BLaER1 treated with 17β-estradiol and CSF1 and Interleukin-3, amounts not matched to agents 10 nM and 100 nM (cell line): ENCODE measurements around the gene HMGXB4.

Source experiments
- H3K27ac ChIP-seq, 11 experiments: shearing (Covaris generic); formaldehyde crosslinking; 2 replicates each; pipeline ENCODE4 v1.8.1; 2022
- H3K27me3 ChIP-seq, 11 experiments: shearing (Covaris generic); formaldehyde crosslinking; 2 replicates each; pipeline ENCODE4 v1.8.1; 2022
- H3K36me3 ChIP-seq, 11 experiments: shearing (Covaris generic); formaldehyde crosslinking; 2 replicates each; pipeline ENCODE4 v1.8.1; 2022
- H3K4me1 ChIP-seq, 10 experiments: shearing (Covaris generic); formaldehyde crosslinking; 2 replicates each; pipeline ENCODE4 v1.8.1; 2022
- H3K4me2 ChIP-seq, 11 experiments: shearing (Covaris generic); formaldehyde crosslinking; 2 replicates each; pipeline ENCODE4 v1.8.1; 2022
- H3K4me3 ChIP-seq, 10 experiments: shearing (Covaris generic); formaldehyde crosslinking; 2 replicates each; pipeline ENCODE4 v1.8.1; 2022
- H3K9ac ChIP-seq, 11 experiments: shearing (Covaris generic); formaldehyde crosslinking; 2 replicates each; pipeline ENCODE4 v1.8.1; 2022
- H3K9me3 ChIP-seq, 11 experiments: shearing (Covaris generic); formaldehyde crosslinking; replicated peaks in 1 of 11; 2 replicates each; pipeline ENCODE4 v1.8.1; 2022
- H4K20me1 ChIP-seq, 11 experiments: shearing (Covaris generic); formaldehyde crosslinking; 2 replicates each; pipeline ENCODE4 v1.8.1; 2022
- Cebpa-rat ChIP-seq, 11 experiments: shearing (Covaris generic); IDR thresholded peaks; 2 replicates each; pipeline ENCODE4 v1.8.1; 2022

The HMGXB4 gene

DNA sequence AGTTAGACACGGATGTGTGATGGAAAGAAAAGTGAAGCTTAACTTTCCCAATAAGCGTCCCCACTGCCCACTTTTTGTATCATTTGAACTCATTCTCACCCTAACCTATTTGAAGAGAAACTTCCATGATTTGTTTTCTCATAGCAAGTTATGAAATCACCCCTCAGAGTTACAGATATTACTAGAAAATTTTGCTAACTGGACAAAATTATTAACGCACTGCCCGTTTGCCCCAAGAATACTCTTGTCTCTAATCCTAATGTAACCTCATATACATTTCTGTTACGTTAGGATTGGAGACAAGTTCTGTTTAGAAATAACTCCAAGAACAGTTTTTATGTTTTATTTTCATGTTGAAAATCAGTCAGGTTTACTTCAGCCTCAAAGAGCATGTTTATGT lies 67.9 kb downstream of the HMGXB4 start:
- peaks cover 62 to 98% (median 84%) of the 10 kb centered on the region in 11 experiments for H3K36me3 ChIP-seq
- peaks cover 20 to 38% (median 33%) of the 10 kb centered on the region in 10 experiments for H3K4me1 ChIP-seq
- peaks cover 0 to 48% (median 0%) of the 10 kb centered on the region in 11 experiments; a peak in 8 of 22 replicates for H4K20me1 ChIP-seq
- TF ChIP-seq Cebpa-rat (IDR thresholded peaks at IDR 0.05): no peak
- H3K9me3 ChIP-seq: peaks cover 0 to 3% (median 0%) of the 10 kb centered on the region in 11 experiments; a peak in 1 of 22 replicates
- H3K4me2 ChIP-seq: peak overlapping the region in 2 of 11 experiments; percentile 9 to 26; a peak in 1 of 22 replicates
- no peak overlapping the region for H3K27ac ChIP-seq
- no peak overlapping the region for H3K9ac ChIP-seq
- no peak overlapping the region for H3K4me3 ChIP-seq
- H3K27me3 ChIP-seq: no peaks in the 10 kb centered on the region

DNA sequence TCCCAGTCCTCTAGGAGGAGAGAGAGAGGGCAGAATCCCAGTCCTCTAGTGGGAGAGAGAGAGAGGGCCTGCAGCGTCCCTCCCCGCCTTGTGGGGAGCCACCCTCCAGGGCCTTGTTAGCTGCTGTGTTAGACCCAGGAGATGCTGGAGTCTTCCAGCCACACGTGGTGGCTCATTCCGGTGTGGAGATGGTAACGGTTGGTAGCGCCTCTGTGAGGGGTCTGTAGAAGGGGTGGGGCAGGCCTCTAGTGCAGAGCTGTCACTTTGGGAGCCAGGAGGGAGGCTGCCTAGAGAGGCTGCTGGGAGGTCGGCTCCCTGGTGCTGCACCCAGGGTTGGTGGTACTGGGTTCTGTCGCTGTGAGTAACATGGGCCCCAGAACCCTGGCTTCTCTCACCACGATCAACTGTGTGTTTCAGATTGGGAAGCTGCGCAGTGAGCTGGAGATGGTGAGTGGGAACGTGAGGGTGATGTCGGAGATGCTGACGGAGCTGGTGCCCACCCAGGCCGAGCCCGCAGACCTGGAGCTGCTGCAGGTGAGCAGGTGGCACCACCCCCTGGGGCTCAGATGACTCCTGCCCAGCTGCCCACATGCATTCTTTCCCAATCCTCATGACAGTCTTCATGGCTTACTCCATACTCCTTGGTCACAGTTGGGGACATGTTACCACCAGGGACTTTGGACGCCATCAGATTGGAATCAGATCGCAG lies 69.7 kb downstream of the HMGXB4 start:
- peaks cover 0 to 30% (median 0%) of the 10 kb centered on the region in 11 experiments; a peak in 7 of 22 replicates for H4K20me1 ChIP-seq
- peak overlapping the region in 1 of 11 experiments; percentile 94; a peak in 1 of 22 replicates for H3K27ac ChIP-seq
- peaks cover 0 to 3% (median 0%) of the 10 kb centered on the region in 11 experiments; a peak in 1 of 22 replicates for H3K9me3 ChIP-seq
- H3K27me3 ChIP-seq: no peaks in the 10 kb centered on the region
- no peak for TF ChIP-seq Cebpa-rat (IDR thresholded peaks at IDR 0.05)
- H3K36me3 ChIP-seq: peaks cover 55 to 95% (median 80%) of the 10 kb centered on the region in 11 experiments
- H3K4me3 ChIP-seq: no peak overlapping the region
- peaks cover 33 to 56% (median 50%) of the 10 kb centered on the region in 10 experiments for H3K4me1 ChIP-seq
- H3K9ac ChIP-seq: no peak overlapping the region
- H3K4me2 ChIP-seq: peak overlapping the region in 2 of 11 experiments; percentile 88; a peak in 4 of 22 replicates

DNA sequence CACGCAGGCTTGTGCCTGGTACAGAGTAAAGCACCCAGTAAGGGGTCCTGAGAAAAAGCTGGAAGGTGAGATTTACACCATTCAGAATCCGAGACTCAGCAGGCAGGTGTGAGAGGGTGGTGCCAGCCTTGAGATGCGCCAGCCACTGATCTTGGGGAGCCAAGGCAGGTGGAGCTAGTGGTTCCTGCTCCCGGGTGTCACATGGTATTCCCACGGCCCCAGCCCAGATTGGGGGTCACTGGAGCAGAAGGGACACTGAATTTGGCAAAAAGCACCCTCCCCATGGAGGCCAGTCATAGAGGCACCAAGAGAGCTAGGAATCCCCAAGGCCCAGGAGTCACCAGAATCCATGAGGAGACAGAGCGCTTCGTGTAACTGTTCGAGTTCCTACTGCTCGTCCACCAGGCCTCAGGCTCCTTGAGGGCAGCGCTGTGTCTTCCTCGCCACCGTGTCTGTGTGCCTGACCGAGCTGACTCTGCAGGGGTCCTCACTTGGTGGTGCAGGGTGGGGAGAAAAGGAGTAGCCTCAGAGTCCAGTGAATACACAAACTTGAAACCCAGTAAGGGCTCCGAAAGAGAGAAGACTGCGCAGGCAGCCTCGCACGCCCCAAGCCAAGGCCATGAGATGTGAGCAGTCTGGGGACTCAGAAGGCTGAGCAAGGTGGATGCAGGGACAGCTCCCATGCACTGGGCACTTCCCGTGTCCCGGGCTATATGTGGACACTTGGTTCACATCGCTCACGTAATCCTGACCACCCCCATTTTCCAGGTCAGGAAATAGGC lies 70.6 kb downstream of the HMGXB4 start:
- H3K4me2 ChIP-seq: peak overlapping the region in 5 of 11 experiments; percentile 81 to 88 (median 88); a peak in 9 of 22 replicates
- no peaks in the 10 kb centered on the region for H3K27me3 ChIP-seq
- peaks cover 0 to 21% (median 0%) of the 10 kb centered on the region in 11 experiments; a peak in 7 of 22 replicates for H4K20me1 ChIP-seq
- H3K4me3 ChIP-seq: no peak overlapping the region
- H3K36me3 ChIP-seq: peaks cover 51 to 95% (median 79%) of the 10 kb centered on the region in 11 experiments
- H3K9ac ChIP-seq: peak overlapping the region in 6 of 11 experiments; percentile 25 to 76 (median 40); a peak in 4 of 22 replicates
- H3K4me1 ChIP-seq: peaks cover 42 to 65% (median 59%) of the 10 kb centered on the region in 10 experiments
- peaks cover 0 to 3% (median 0%) of the 10 kb centered on the region in 11 experiments; a peak in 1 of 22 replicates for H3K9me3 ChIP-seq
- no peak for TF ChIP-seq Cebpa-rat (IDR thresholded peaks at IDR 0.05)
- H3K27ac ChIP-seq: peak overlapping the region in 9 of 11 experiments; percentile 9 to 94 (median 49); a peak in 12 of 22 replicates

DNA sequence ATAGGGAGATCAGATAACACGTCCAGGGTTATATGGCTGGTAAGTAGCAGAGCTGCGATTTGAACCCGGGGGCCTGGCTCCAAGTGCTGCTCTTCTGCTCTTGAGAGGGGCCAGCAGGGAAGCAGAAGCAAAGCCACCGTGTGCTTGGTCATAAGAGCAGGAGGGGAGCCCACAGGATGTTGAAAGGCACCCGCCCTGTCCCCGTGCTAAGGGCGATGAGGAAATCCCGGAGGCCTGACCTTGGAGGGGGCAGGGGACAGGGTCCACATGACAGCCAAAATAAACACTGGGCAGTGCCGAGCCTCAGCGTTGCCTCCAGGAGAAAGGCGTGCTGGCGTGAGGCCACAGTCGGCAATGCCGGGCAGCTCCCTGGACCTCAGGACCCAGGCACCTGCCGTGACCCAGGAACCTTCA lies 71.2 kb downstream of the HMGXB4 start:
- peak overlapping the region in 6 of 11 experiments; percentile 25 to 76 (median 40); a peak in 6 of 22 replicates for H3K9ac ChIP-seq
- H3K4me1 ChIP-seq: peaks cover 48 to 71% (median 65%) of the 10 kb centered on the region in 10 experiments
- no peak overlapping the region for H3K4me3 ChIP-seq
- peaks cover 48 to 95% (median 79%) of the 10 kb centered on the region in 11 experiments for H3K36me3 ChIP-seq
- H3K9me3 ChIP-seq: peaks cover 0 to 3% (median 0%) of the 10 kb centered on the region in 11 experiments; a peak in 1 of 22 replicates
- H3K27ac ChIP-seq: peak overlapping the region in 8 of 11 experiments; percentile 9 to 94 (median 64); a peak in 14 of 22 replicates
- H3K27me3 ChIP-seq: no peaks in the 10 kb centered on the region
- peaks cover 0 to 17% (median 0%) of the 10 kb centered on the region in 11 experiments; a peak in 4 of 22 replicates for H4K20me1 ChIP-seq
- TF ChIP-seq Cebpa-rat (IDR thresholded peaks at IDR 0.05): no peak
- H3K4me2 ChIP-seq: peak overlapping the region in 5 of 11 experiments; percentile 81 to 88 (median 88); a peak in 11 of 22 replicates

DNA sequence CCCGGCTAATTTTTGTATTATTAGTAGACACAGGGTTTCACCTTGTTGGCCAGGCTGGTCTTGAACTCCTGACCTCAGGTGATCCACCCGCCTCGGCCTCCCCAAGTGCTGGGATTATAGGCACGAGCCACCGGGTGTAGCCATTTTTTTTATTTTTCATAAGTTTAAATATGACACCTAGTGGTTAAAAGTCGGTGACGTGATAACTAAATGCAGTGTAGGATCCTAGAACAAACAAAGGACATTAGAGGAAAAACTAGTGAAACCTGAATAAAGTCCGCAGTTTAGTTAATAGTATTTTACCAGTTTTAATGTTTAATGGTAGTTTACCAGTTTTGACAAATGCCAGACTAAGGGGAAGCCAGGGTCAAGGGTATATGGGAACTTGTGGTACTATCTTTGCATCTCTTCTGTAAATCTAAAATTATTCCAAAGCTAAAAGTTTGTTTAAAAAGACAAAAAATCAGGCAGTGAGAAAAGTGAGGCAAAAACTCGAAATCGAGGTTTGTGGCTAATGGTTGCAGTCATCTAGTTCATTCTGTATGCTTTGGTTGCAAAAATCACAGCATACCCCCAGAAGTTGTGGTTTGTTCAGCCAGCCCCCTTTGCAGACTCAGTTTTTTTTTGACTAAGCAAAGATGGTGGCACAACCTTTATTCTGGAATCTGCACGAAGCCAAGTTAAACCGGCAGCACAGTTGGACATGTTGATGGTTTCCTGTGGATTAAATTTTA lies 72.0 kb downstream of the HMGXB4 start:
- Histone ChIP-seq H3K9ac (peak overlapping the region in 4 of 11 experiments; percentile 25 to 76 (median 36); a peak in 3 of 22 replicates), H3K4me1 (peaks cover 55 to 79% (median 70%) of the 10 kb centered on the region in 10 experiments), H3K4me3 (0 out of 20 replicates have a peak overlapping the region, but pooled peaks of 1 of the 10 experiments have one; percentile 21), H4K20me1 (peaks cover 0 to 17% (median 0%) of the 10 kb centered on the region in 11 experiments; a peak in 4 of 22 replicates), H3K27ac (peak overlapping the region; percentile 48 to 94 (median 84); a peak in 19 of 22 replicates), H3K36me3 (peaks cover 40 to 95% (median 75%) of the 10 kb centered on the region in 11 experiments), H3K9me3 (peaks cover 0 to 3% (median 0%) of the 10 kb centered on the region in 11 experiments; a peak in 1 of 22 replicates), H3K27me3 (no peaks in the 10 kb centered on the region), H3K4me2 (peak overlapping the region; percentile 76 to 89 (median 83); a peak in 21 of 22 replicates)
- TF ChIP-seq Cebpa-rat (IDR thresholded peaks at IDR 0.05): no peak

DNA sequence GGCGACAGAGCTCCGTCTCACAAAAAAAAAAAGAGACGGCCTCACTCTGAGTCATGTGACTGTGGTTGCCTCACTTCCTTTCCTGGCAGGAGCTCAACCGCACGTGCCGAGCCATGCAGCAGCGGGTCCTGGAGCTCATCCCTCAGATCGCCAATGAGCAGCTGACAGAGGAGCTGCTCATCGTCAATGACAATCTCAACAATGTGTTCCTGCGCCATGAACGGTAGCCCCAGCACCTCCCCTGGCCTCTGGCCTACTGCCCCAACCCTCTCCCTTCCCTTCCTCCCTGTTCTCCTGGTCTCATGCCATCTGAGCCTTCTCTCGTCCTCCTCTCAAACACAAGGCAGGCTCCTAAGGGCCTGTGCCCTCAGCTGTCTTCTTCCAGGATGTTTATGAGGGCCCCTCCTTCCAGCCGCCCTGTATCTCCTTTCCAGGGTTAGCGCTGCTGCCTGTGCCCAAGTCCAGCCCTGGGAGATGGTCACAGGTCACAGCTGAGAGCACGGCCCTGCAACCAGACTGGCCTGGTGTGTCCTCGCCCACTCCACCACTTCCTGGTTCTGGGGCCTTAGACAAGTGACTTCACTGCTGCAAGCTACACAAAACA lies 73.1 kb downstream of the HMGXB4 start:
- peaks cover 0 to 23% (median 0%) of the 10 kb centered on the region in 11 experiments; a peak in 5 of 22 replicates for H4K20me1 ChIP-seq
- peak overlapping the region; percentile 76 to 89 (median 83) for H3K4me2 ChIP-seq
- peak overlapping the region; percentile 61 to 78 (median 73); a peak in 21 of 22 replicates for H3K9ac ChIP-seq
- H3K9me3 ChIP-seq: peaks cover 0 to 3% (median 0%) of the 10 kb centered on the region in 11 experiments; a peak in 1 of 22 replicates
- peak in 8 of 11 experiments; percentile 25 to 66 (median 52); a peak in 10 of 22 replicates for TF ChIP-seq Cebpa-rat (IDR thresholded peaks at IDR 0.05)
- H3K4me3 ChIP-seq: peak overlapping the region in 5 of 10 experiments; percentile 2 to 41 (median 28); a peak in 6 of 20 replicates
- H3K36me3 ChIP-seq: peaks cover 34 to 95% (median 64%) of the 10 kb centered on the region in 11 experiments
- H3K27ac ChIP-seq: peak overlapping the region; percentile 80 to 94 (median 87)
- H3K4me1 ChIP-seq: peaks cover 58 to 90% (median 72%) of the 10 kb centered on the region in 10 experiments
- H3K27me3 ChIP-seq: no peaks in the 10 kb centered on the region

DNA sequence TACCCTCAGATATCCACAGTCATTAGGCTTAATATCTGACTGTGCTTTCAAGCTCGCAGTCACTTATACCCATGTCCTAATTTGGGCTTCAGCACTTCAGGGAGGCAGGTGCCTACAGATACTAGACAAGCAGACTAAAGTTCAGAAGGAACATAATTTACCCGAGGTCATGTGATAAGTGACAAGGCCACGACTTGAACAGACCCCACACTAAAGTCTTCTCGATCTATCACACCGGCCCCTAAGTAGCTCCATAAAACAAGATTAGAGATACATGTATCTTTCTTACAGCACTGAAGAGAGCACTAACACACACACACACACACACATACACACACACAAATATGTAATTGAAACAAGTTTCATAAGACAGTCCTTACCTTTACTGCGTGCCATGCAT lies 75.0 kb downstream of the HMGXB4 start:
- Histone ChIP-seq H3K9ac (peak overlapping the region in 2 of 11 experiments; percentile 47 to 67; a peak in 2 of 22 replicates), H3K36me3 (peaks cover 24 to 95% (median 56%) of the 10 kb centered on the region in 11 experiments), H4K20me1 (peaks cover 0 to 41% (median 0%) of the 10 kb centered on the region in 11 experiments; a peak in 5 of 22 replicates), H3K4me2 (peak overlapping the region in 4 of 11 experiments; percentile 83 to 95 (median 88); a peak in 11 of 22 replicates), H3K27ac (peak overlapping the region in 3 of 11 experiments; percentile 2 to 76 (median 6); a peak in 5 of 22 replicates), H3K9me3 (peaks cover 0 to 3% (median 0%) of the 10 kb centered on the region in 11 experiments; a peak in 1 of 22 replicates), H3K4me3 (no peak overlapping the region), H3K27me3 (no peaks in the 10 kb centered on the region), H3K4me1 (peaks cover 77 to 99% (median 91%) of the 10 kb centered on the region in 10 experiments)
- no peak for TF ChIP-seq Cebpa-rat (IDR thresholded peaks at IDR 0.05)
